Choroid plexus epithelial cell (primary cell): Measurements from ENCODE around the gene MMP24.

Experiments
- DNase-seq: peaks from one replicate; pipeline ENCODE4 v3.0.0-alpha.2; 2010; ENCODE audit warnings: low read depth
- H3K4me3 ChIP-seq: 2 replicates; pipeline ENCODE4 v1.5.1; 2011; ENCODE audit warnings: low read depth, mild to moderate bottlenecking, control low read depth, low read length, moderate library complexity
- TF ChIP-seq, protein P1 (sequence below): conservative IDR thresholded peaks from 2 replicates; pipeline ENCODE4 v1.5.1; 2011; ENCODE audit warnings: low read depth, mild to moderate bottlenecking, control low read depth, inconsistent platforms, low read length, moderate library complexity

Gene MMP24

DNA sequence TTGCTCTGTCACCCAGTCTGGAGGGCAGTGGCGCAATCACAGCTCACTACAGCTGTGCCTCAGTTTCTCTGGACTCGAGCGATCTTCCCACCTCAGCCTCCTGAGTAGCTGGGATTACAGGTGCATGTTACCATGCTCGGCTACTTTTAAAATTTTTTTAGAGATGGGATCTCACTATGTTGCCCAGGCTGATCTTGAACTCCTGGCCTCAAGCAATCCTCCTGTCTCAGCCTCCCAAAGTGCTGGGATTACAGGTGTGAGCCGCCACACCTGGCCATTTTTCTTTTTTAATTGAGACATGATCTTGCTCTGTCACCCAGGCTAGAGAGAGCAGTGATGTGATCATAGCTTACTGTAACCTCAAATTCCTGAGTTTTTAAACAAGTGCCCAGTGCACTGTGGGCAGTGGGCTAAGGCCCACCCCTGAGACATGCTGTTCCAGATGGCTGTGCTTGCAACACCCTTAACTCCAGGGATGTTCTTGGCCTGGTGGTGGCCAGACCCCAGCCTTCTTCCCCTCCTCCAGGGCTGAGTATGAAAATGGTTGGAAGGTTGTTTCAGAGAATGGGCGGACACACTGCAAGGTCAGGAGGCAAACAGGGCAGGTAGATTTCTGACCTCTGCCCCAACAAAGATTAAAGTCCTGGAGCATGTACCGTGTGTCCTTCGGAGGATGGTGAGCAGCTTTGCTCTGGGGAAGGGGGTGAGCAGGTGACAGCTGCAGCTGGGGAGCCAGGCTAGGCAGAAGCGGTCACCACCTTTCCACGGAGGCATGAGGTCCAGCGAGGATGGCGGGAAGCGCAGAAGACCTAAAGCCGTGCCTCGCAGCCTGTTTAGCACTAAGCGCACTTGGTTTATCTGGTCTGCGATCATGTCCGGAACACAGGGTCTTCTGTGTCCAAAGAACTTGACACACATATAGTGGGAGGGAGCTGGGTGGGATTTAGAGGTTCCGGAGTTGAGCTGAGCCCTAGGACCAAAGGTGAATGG lies 67.1 kb downstream of the MMP24 start:
- TF ChIP-seq, protein P1, sequence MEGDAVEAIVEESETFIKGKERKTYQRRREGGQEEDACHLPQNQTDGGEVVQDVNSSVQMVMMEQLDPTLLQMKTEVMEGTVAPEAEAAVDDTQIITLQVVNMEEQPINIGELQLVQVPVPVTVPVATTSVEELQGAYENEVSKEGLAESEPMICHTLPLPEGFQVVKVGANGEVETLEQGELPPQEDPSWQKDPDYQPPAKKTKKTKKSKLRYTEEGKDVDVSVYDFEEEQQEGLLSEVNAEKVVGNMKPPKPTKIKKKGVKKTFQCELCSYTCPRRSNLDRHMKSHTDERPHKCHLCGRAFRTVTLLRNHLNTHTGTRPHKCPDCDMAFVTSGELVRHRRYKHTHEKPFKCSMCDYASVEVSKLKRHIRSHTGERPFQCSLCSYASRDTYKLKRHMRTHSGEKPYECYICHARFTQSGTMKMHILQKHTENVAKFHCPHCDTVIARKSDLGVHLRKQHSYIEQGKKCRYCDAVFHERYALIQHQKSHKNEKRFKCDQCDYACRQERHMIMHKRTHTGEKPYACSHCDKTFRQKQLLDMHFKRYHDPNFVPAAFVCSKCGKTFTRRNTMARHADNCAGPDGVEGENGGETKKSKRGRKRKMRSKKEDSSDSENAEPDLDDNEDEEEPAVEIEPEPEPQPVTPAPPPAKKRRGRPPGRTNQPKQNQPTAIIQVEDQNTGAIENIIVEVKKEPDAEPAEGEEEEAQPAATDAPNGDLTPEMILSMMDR = no peak
- no peak for DNase-seq

DNA sequence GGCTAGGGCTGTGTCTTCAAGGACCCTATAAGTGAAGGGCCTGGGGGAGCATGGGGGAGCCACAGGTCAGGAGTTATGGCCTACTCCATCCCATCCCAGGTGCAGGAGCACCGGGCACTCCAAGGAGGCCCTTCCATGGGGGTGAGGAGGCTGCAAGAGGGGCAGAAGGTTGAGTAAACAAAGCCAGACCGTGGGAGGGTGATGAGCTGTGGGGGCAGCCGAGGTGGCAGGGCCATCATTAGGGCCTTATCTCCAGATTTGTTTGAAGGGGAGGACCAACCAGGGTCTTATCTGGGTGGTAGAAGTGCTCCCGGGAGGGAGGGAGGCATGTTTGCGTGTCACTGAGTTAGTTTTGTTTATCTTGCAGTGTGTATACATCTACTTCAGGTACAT lies 67.8 kb downstream of the MMP24 start:
- no peak for DNase-seq
- TF ChIP-seq, protein P1 = no peak
- no peak overlapping the region for H3K4me3 ChIP-seq

More for the DNA sequence above, 67.1 kb downstream of the MMP24 start:
- H3K4me3 ChIP-seq = no peak overlapping the region

DNA sequence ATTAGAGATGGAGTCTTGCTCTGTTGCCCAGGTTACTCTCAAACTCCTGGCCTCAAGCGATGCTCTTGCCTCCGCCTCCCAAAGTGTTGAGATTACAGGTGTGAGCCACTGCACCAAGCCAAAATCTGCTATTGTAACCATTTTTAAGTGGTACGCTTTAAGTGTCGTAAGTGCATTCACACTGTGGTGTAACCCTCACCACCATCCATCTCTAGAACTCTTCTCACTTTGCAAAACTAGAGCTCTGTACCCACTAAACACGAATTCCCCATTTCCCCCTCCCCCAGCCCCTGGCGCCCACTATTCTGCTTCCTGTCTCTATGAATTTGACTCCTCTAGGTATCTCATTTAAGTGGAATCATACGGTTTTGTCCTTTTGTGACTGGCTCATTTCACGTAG lies 68.6 kb downstream of the MMP24 start:
- no peak for DNase-seq
- no peak overlapping the region for H3K4me3 ChIP-seq
- TF ChIP-seq, protein P1 = no peak

DNA sequence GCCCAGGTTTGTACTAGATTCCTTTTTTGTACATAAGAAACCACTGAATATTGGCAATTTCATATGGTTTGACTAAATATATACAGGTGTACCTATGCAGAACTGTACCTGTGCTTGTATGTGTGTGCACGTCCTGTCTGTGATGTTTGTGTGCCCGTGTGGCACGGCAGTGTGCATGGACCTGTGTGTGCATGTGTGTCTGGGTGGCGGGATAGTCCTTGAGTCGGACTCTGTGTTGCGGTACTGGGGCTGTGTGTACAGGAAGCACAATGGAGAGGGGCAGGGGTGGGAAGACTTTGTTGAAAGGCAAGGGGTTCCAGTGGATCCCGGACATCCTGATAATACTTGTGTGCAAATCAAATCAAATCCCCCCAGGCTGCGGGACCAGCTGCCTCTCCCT lies 69.2 kb downstream of the MMP24 start:
- TF ChIP-seq, protein P1 = no peak
- no peak for DNase-seq
- no peak overlapping the region for H3K4me3 ChIP-seq

DNA sequence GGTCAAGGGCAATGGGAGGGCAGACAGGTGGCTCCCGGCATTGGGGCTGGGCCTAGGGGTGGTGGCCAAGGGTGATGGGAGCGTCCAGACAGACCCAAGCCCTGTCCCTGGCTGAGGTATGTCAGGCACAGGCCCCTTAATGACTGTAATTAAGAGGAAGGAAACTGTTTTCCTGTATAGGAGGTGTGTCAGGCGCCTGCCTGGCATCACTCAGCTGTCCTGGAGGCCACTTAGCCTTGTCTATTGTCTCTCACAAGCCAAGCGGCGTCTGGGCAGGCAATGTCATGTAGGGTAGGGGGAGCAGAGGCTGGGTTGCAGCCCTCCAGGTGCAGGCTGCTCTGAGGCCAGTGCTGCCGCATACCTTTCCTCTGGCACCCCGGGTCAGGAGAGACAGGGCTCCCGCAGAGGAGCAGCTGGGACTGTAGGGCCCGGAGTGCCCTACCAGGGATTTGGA lies 69.6 kb downstream of the MMP24 start:
- TF ChIP-seq, protein P1 = no peak
- H3K4me3 ChIP-seq = no peak overlapping the region
- DNase-seq = no peak

DNA sequence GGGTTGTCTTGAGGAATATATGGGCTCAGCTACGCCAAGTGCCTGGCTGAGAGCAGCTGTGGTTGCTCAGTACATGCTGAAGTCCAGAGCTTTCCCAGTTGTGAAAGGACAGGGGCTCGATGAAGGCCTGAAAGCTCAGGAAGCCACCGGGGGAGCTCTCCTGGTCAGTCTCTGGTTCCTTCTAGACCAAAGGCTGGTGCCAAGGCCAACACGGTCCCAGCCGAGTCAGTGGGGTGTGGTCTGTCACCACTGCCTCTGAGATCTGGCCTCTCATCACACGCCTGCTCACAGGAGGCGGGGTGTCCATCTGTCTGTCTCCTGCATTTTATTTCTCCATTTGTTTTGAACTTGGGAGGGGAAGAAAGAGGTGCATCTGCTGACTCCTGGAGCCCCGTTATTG lies 70.7 kb downstream of the MMP24 start:
- H3K4me3 ChIP-seq = no peak overlapping the region
- DNase-seq = no peak
- TF ChIP-seq, protein P1 = peak; percentile 20
